Vagina (tissue), 2 donors: Measurements from ENCODE around the gene KRT33B.

Source experiments
- POLR2AphosphoS5 ChIP-seq, 2 donors: sonication (generic); formaldehyde crosslinking; IDR thresholded peaks; one replicate each; pipeline ENCODE4 v1.9.0; 2017; ENCODE audit warnings: antibody characterized with exemption in 2 of 2, mild to moderate bottlenecking in 2 of 2, low read depth in 1 of 2; ENCODE audit not compliant: insufficient read depth in 1 of 2
- TF ChIP-seq, protein P1 (sequence below), 3 experiments: fragments of 450-650 bp in 2 of 3; fragments of 200-600 bp in 1 of 3; sonication (generic) in 1 of 3; IDR thresholded peaks; one replicate each; pipeline ENCODE4 v1.5.1; 2017 to 2019; ENCODE audit warnings: antibody characterized with exemption in 3 of 3, mild to moderate bottlenecking in 2 of 3, moderate library complexity in 2 of 3

DNA sequence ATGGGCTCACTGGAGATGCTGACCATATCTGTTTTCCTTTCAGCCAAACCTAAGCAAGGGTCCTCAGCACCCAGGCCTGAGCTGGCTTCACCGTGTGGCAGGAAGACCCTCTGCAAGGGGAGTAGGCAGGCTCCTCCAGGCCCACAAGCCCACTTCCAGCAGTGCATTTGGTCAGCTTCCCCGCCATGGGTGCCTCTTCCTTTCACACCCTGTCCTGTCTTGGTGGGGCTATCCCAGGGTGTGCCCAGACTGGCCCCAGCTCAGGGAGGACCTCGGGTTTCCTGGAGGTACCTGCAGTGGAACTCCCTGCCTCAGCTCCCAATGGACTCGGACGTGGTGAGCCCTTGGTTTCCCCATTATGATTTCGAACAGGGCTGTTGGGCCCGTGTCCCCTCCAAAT lies 41.4 kb downstream of the KRT33B start:
- TF ChIP-seq, protein P1, sequence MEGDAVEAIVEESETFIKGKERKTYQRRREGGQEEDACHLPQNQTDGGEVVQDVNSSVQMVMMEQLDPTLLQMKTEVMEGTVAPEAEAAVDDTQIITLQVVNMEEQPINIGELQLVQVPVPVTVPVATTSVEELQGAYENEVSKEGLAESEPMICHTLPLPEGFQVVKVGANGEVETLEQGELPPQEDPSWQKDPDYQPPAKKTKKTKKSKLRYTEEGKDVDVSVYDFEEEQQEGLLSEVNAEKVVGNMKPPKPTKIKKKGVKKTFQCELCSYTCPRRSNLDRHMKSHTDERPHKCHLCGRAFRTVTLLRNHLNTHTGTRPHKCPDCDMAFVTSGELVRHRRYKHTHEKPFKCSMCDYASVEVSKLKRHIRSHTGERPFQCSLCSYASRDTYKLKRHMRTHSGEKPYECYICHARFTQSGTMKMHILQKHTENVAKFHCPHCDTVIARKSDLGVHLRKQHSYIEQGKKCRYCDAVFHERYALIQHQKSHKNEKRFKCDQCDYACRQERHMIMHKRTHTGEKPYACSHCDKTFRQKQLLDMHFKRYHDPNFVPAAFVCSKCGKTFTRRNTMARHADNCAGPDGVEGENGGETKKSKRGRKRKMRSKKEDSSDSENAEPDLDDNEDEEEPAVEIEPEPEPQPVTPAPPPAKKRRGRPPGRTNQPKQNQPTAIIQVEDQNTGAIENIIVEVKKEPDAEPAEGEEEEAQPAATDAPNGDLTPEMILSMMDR (IDR thresholded peaks at IDR 0.05): no peak
- no peak for TF ChIP-seq POLR2AphosphoS5 (IDR thresholded peaks at IDR 0.05; ENCODE audit: insufficient read depth in 1 of 2, low read depth in 1 of 2)
